Adrenal gland (tissue), 5 donors: ENCODE results near the gene SYT15.
"Not testable (repeated sequence)": the region's sequence is repeated elsewhere in the genome, so short reads cannot be mapped to it uniquely, and the experiment has no call there.

Experiments
- CTCF ChIP-seq, 6 experiments: fragments of 450-650 bp in 4 of 6; fragments of 200-600 bp in 2 of 6; sonication (generic) in 1 of 6; IDR thresholded peaks; 1 replicate in 5 of 6; 2 replicates in 1 of 6; pipeline versions ENCODE4 v1.5.1 to v1.8.0; 2016 to 2021; ENCODE audit warnings: antibody characterized with exemption in 6 of 6, mild to moderate bottlenecking in 2 of 6, moderate library complexity in 1 of 6
- POLR2A ChIP-seq, 2 donors: fragments of 450-650 bp; IDR thresholded peaks; one replicate each; pipeline ENCODE4 v1.6.1; 2017; ENCODE audit warnings: antibody characterized with exemption in 2 of 2, mild to moderate bottlenecking in 2 of 2, moderate library complexity in 1 of 2
- donor health status: DM: no; HTN: no; CAD: no.

GRCh38 chr10:46617134-46617533, 38.2 kb downstream of the SYT15 start:
- TF ChIP-seq POLR2A, CTCF (IDR thresholded peaks at IDR 0.05): not testable (repeated sequence)
